ENCODE data around the gene CENATAC.

DNA sequence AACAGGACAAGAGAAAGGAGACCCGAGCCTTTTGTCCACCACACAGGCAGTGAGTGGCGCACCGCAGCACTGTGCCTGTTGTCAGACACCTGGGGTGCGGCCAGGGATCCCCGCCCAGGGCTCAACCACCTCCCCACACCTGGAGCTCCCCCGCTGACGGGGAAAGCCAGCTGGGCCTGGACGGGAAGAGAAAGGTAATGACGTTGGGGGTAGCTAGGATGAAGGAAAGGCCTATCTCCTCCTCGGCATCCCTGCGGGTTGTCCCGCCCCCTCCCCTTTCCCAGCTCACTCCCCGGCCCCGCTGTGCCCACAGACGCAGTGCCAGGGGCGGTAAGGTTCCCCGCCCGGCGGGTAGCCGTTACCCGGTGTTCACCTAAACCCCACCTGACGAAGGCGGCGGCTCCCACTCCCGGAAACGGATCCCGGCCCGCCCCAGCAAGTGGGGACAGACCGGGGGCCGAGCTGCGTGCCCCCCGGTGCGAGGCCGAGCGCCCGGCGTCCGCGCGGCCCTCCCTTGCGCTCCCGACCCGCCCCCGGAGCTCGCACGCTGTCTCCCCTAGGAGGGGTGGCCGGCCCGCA, 58.6 kb downstream of the CENATAC start:
- TF ChIP-seq, protein P1, sequence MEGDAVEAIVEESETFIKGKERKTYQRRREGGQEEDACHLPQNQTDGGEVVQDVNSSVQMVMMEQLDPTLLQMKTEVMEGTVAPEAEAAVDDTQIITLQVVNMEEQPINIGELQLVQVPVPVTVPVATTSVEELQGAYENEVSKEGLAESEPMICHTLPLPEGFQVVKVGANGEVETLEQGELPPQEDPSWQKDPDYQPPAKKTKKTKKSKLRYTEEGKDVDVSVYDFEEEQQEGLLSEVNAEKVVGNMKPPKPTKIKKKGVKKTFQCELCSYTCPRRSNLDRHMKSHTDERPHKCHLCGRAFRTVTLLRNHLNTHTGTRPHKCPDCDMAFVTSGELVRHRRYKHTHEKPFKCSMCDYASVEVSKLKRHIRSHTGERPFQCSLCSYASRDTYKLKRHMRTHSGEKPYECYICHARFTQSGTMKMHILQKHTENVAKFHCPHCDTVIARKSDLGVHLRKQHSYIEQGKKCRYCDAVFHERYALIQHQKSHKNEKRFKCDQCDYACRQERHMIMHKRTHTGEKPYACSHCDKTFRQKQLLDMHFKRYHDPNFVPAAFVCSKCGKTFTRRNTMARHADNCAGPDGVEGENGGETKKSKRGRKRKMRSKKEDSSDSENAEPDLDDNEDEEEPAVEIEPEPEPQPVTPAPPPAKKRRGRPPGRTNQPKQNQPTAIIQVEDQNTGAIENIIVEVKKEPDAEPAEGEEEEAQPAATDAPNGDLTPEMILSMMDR (conservative IDR thresholded peaks at IDR 0.05; ENCODE audit: low read length) = no peak; the same call in 1 of the 2 replicates
- TF ChIP-seq EZH2phosphoT487 (IDR thresholded peaks at IDR 0.05; ENCODE audit: borderline replicate concordance, low read depth, low read length) = no peak
